Gastroesophageal sphincter (tissue), 4 donors: ENCODE results near the gene SLC22A16. TPM values are rescaled to one million over a fixed set of nuclear protein-coding genes. Genes with fewer than 3 reads are reported as not detected.

Source experiments
- ATAC-seq: fragments of 150-250 bp; one replicate; pipeline ENCODE4 v1.9.1; 2016; ENCODE audit warnings: mild to moderate bottlenecking, moderate library complexity
- H3K27ac ChIP-seq, 4 donors: fragments of 200-600 bp; sonication (generic) in 3 of 4; 1 replicate in 3 of 4; 2 replicates in 1 of 4; pipeline ENCODE4 v1.5.1; 2016 to 2019
- H3K27me3 ChIP-seq: fragments of 200-600 bp; sonication (generic); one replicate; pipeline ENCODE4 v1.5.1; 2019
- H3K36me3 ChIP-seq, 2 donors: fragments of 200-600 bp; sonication (generic); one replicate each; pipeline ENCODE4 v1.5.1; 2019; ENCODE audit warnings: control low read depth in 1 of 2
- H3K4me1 ChIP-seq, 3 donors: fragments of 200-600 bp; sonication (generic); 1 replicate in 2 of 3; 2 replicates in 1 of 3; pipeline ENCODE4 v1.5.1; 2016 to 2019; ENCODE audit warnings: control low read depth in 2 of 3
- H3K4me3 ChIP-seq, 2 donors: fragments of 200-600 bp; sonication (generic); one replicate each; pipeline ENCODE4 v1.5.1; 2019; ENCODE audit warnings: mild to moderate bottlenecking in 1 of 2, moderate library complexity in 1 of 2
- H3K9me3 ChIP-seq, 3 donors: fragments of 200-600 bp; sonication (generic); one replicate each; pipeline ENCODE4 v1.5.1; 2017 to 2019; ENCODE audit warnings: control low read depth in 2 of 3
- CTCF ChIP-seq, 4 experiments: fragments of 200-600 bp in 2 of 4; fragments of 450-650 bp in 2 of 4; sonication (generic) in 1 of 4; IDR thresholded peaks; one replicate each; pipeline ENCODE4 v1.5.1; 2017 to 2019; ENCODE audit warnings: antibody characterized with exemption in 4 of 4, mild to moderate bottlenecking in 2 of 4, moderate library complexity in 2 of 4
- EP300 ChIP-seq: sonication (generic); formaldehyde crosslinking; IDR thresholded peaks from one replicate; pipeline ENCODE4 v1.6.1; 2017; ENCODE audit warnings: antibody characterized with exemption, mild to moderate bottlenecking
- POLR2A ChIP-seq, 2 donors: fragments of 450-650 bp; IDR thresholded peaks; one replicate each; pipeline ENCODE4 v1.6.1; 2017; ENCODE audit warnings: antibody characterized with exemption in 2 of 2, mild to moderate bottlenecking in 2 of 2, moderate library complexity in 1 of 2
- POLR2AphosphoS5 ChIP-seq: sonication (generic); formaldehyde crosslinking; IDR thresholded peaks from one replicate; pipeline ENCODE4 v1.6.1; 2017; ENCODE audit warnings: antibody characterized with exemption
- WGBS, 2 donors: methylation state at CpG; one replicate each; pipeline ENCODE4 v1.1.5; 2018; ENCODE audit warnings: low coverage in 1 of 2; 5-methylcytosine and 5-hydroxymethylcytosine counted together
- total RNA-seq, 4 donors: library from RNA; depleted of rRNA; stranded (reverse); fragments of >200 nt; gene quantifications; one replicate each; pipeline ENCODE4 v1.1.0, GENCODE V29; 2016

SLC22A16 gene
- total RNA-seq, 4 donors from 2014 or later = 0.35 to 5.4 (median 1.8) TPM; not detected in 1

GRCh38 chr6:110522427-110522826 lies 46.0 kb upstream of the SLC22A16 start:
- 100% methylated on average over 2 to 3 of the region's 3 CpGs for WGBS, 2 donors
- H3K9me3 ChIP-seq = no peaks in the 10 kb centered on the region
- no peaks in the 10 kb centered on the region for H3K27me3 ChIP-seq
- no peak for ATAC-seq
- peaks cover 0 to 1% (median 0%) of the 10 kb centered on the region in 3 donors for H3K4me1 ChIP-seq
- TF ChIP-seq POLR2A (IDR thresholded peaks at IDR 0.05) = no peak
- no peak for TF ChIP-seq EP300
- no peak for TF ChIP-seq CTCF (IDR thresholded peaks at IDR 0.05)
- H3K4me3 ChIP-seq = no peak overlapping the region
- H3K27ac ChIP-seq = no peak overlapping the region
- H3K36me3 ChIP-seq = no peaks in the 10 kb centered on the region

- no peak overlapping the region for H3K27ac ChIP-seq
- H3K4me1 ChIP-seq = peaks cover 0 to 6% (median 0%) of the 10 kb centered on the region in 3 donors
- no peak for TF ChIP-seq EP300
- TF ChIP-seq POLR2A (IDR thresholded peaks at IDR 0.05) = no peak
- no peak for TF ChIP-seq CTCF (IDR thresholded peaks at IDR 0.05)
- no peak for TF ChIP-seq POLR2AphosphoS5
- ATAC-seq = no peak
- H3K4me3 ChIP-seq = no peak overlapping the region
- H3K27me3 ChIP-seq = no peaks in the 10 kb centered on the region
- 75 to 77% methylated on average over 11 to 14 of the region's 17 CpGs for WGBS, 2 donors
- H3K36me3 ChIP-seq = no peaks in the 10 kb centered on the region
- H3K9me3 ChIP-seq = no peaks in the 10 kb centered on the region
Observed at GRCh38 chr6:110520992-110521543, 44.7 kb upstream of the SLC22A16 start.

- Histone ChIP-seq H3K27me3 (no peaks in the 10 kb centered on the region), H3K4me1 (peaks cover 0 to 6% (median 0%) of the 10 kb centered on the region in 3 donors), H3K9me3 (no peaks in the 10 kb centered on the region), H3K36me3 (no peaks in the 10 kb centered on the region), H3K27ac (no peak overlapping the region), H3K4me3 (no peak overlapping the region)
- 76 to 81% methylated on average over 12 of the region's 12 CpGs for WGBS, 2 donors
- ATAC-seq = no peak
- TF ChIP-seq POLR2AphosphoS5 (no peak), EP300 (no peak), POLR2A (IDR thresholded peaks at IDR 0.05) (no peak), CTCF (IDR thresholded peaks at IDR 0.05) (no peak)
Observed at GRCh38 chr6:110520209-110520965, 44.0 kb upstream of the SLC22A16 start.

DNA sequence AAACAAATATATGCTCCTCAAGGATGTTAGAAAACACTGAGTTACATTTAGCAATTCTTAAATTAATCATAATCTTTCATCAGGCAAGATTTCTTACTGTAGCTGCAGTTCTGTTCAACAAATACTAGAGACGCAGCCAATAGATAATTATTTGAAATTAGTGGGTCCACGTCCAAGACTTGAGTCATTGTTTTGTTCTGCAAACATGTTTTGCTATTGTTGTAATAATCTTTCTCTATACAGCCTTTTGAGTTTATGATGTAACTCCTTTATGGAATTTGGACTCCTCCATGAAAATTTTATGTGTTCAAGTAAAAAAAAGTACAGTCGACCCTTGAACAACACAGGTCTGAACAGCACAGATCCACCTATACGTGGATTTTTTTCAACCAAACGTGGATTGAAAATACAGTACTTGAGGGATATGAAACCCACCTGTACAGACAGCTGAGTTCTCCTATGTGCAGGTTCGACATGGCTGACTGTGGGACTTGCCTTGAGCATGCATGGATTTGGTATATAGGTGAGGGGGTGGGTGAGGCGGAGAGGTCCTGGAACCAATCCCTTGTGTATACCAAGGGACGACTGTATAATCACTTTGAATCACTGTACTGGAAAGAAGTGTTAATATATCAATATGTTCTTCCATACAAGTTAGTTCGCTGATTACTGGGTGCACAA lies 41.3 kb upstream of the SLC22A16 start:
- no peaks in the 10 kb centered on the region for H3K36me3 ChIP-seq
- no peak overlapping the region for H3K27ac ChIP-seq
- H3K4me3 ChIP-seq = no peak overlapping the region
- WGBS, 2 donors = 56 to 61% methylated on average over 7 to 8 of the region's 9 CpGs
- ATAC-seq = no peak
- peaks cover 0 to 10% (median 0%) of the 10 kb centered on the region in 3 donors for H3K4me1 ChIP-seq
- H3K9me3 ChIP-seq = no peaks in the 10 kb centered on the region
- no peaks in the 10 kb centered on the region for H3K27me3 ChIP-seq
- TF ChIP-seq EP300 (no peak), POLR2A (IDR thresholded peaks at IDR 0.05) (no peak), CTCF (IDR thresholded peaks at IDR 0.05) (no peak), POLR2AphosphoS5 (no peak)
